ENCODE results near the gene SSR4.

DNA sequence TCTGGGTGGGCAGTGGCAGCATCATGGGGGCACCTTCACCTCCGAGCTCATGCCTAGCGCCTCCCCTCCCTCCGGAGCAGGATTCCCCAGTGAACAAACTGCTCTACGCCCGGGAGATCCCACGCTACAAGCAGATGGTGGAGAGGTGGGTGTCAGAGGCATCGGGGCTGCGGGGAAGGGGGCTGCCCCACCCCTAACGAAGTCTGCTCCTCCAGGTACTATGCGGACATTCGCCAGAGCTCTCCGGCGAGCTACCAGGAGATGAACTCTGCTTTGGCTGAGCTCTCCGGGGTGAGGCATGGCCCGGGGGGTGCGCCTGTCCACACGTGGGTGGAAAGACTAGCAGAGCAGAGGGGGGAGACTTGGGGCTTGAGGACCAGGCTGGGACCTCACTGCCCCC, 16.3 kb upstream of the SSR4 start:
- TF ChIP-seq, protein P1, sequence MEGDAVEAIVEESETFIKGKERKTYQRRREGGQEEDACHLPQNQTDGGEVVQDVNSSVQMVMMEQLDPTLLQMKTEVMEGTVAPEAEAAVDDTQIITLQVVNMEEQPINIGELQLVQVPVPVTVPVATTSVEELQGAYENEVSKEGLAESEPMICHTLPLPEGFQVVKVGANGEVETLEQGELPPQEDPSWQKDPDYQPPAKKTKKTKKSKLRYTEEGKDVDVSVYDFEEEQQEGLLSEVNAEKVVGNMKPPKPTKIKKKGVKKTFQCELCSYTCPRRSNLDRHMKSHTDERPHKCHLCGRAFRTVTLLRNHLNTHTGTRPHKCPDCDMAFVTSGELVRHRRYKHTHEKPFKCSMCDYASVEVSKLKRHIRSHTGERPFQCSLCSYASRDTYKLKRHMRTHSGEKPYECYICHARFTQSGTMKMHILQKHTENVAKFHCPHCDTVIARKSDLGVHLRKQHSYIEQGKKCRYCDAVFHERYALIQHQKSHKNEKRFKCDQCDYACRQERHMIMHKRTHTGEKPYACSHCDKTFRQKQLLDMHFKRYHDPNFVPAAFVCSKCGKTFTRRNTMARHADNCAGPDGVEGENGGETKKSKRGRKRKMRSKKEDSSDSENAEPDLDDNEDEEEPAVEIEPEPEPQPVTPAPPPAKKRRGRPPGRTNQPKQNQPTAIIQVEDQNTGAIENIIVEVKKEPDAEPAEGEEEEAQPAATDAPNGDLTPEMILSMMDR (IDR thresholded peaks at IDR 0.05; ENCODE audit: insufficient read depth, low read length): no peak
- TF ChIP-seq POLR2AphosphoS5 (IDR thresholded peaks at IDR 0.05; ENCODE audit: low read depth): no peak
- no peak for TF ChIP-seq GABPA (IDR thresholded peaks at IDR 0.05; ENCODE audit: low read depth)
